LHCN-M2 (cell line): Measurements from ENCODE around the gene HEATR1. TPM values are rescaled to one million over a fixed set of nuclear protein-coding genes. Genes with fewer than 3 reads are reported as not detected.
"Not testable (repeated sequence)": the region's sequence is repeated elsewhere in the genome, so short reads cannot be mapped to it uniquely, and the experiment has no call there.

Experiments
- DNase-seq: peaks from one replicate; pipeline ENCODE4 v3.0.0-alpha.2; 2012; ENCODE audit warnings: low read depth
- polyA plus RNA-seq: library from polyadenylated mRNA; unstranded; fragments of >200 nt; gene quantifications from one replicate; pipeline ENCODE4 v1.2.1, GENCODE V29; 2012; ENCODE audit warnings: missing spikeins
- total RNA-seq: library from RNA; depleted of rRNA; stranded (reverse); fragments of >200 nt; gene quantifications from 2 replicates; pipeline ENCODE4 v1.2.3, GENCODE V29; 2014; rRNA removed

HEATR1 gene, protein sequence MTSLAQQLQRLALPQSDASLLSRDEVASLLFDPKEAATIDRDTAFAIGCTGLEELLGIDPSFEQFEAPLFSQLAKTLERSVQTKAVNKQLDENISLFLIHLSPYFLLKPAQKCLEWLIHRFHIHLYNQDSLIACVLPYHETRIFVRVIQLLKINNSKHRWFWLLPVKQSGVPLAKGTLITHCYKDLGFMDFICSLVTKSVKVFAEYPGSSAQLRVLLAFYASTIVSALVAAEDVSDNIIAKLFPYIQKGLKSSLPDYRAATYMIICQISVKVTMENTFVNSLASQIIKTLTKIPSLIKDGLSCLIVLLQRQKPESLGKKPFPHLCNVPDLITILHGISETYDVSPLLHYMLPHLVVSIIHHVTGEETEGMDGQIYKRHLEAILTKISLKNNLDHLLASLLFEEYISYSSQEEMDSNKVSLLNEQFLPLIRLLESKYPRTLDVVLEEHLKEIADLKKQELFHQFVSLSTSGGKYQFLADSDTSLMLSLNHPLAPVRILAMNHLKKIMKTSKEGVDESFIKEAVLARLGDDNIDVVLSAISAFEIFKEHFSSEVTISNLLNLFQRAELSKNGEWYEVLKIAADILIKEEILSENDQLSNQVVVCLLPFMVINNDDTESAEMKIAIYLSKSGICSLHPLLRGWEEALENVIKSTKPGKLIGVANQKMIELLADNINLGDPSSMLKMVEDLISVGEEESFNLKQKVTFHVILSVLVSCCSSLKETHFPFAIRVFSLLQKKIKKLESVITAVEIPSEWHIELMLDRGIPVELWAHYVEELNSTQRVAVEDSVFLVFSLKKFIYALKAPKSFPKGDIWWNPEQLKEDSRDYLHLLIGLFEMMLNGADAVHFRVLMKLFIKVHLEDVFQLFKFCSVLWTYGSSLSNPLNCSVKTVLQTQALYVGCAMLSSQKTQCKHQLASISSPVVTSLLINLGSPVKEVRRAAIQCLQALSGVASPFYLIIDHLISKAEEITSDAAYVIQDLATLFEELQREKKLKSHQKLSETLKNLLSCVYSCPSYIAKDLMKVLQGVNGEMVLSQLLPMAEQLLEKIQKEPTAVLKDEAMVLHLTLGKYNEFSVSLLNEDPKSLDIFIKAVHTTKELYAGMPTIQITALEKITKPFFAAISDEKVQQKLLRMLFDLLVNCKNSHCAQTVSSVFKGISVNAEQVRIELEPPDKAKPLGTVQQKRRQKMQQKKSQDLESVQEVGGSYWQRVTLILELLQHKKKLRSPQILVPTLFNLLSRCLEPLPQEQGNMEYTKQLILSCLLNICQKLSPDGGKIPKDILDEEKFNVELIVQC (N-terminal part only)
- total RNA-seq, result 34.3 and 39.1 TPM in 2 replicates
- 7.4 TPM for polyA plus RNA-seq

GRCh38 chr1:236603991-236604904, at the start of gene HEATR1:
HEATR1 (minus strand) TSS chr1:236604516; CDS start chr1:236604095, 421 bp downstream.
- peak; percentile 93 for DNase-seq

DNA sequence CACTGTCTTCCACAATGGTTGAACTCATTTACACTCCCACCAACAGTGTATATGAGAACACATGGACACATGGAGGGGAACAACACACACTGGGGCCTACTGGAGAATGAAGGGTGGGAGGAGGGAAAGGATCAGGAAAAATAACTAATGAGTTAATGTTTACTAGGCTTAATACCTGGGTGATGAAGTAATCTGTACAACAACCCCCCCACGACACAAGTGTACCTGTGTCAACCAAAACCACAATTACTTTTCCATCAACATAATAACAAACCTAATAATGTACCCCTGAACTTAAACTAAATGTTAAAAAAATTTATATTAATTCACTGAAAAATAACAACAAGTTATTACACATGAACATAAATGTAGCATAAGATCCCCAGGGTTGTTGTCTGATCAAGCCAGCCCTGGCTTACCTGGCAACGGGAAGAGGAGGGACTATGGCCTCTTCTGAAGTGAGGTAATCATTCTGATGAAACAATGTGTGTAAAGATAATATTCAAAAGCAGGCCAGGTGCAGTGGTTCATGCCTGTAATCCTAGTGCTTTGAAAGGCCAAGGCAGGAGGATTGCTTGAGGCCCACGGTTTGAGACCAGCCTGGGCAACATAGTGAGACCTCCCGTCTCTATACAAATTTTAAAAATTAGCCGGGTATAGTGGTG, 40.8 kb upstream of the HEATR1 start:
- DNase-seq, result no peak

DNA sequence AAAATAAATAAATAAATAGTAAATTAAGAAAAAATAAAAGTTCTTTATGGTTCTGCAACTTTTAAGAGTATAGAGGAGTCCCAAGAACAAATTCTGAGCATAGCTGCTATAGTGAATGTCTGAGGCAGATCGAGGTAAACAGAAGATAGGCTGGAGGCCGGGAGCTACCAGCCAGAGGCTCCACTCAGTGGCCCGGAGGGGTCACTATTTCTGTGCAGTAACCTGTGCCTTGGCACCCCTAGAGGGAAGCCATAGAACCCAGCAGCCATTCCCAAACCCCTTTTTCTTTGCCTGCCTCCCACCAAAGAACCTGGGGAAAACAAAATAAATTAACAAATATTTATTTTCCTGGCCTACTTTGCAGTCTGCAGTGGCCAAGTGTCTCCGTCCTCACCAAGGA, 38.4 kb upstream of the HEATR1 start:
- DNase-seq, result no peak

DNA sequence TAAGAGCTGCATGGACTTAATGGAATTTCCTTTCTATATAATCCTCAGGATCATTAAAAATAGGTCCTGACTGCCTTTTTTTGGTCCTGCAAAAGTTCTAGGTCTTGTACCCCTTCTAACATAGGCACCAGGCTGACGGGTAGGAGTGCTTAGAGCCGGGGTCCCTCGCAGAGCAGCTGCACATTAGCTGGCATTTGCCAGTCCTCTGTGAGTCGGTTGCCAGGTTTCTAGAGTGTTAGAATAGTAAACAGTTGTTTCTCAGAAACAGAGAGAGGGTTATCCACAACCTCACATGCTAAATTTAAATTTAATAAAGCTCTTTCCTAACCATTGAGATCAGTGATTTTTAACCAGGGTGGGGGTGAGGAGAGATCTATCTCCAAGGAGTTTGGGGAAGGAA, 35.4 kb upstream of the HEATR1 start:
- DNase-seq, result no peak

DNA sequence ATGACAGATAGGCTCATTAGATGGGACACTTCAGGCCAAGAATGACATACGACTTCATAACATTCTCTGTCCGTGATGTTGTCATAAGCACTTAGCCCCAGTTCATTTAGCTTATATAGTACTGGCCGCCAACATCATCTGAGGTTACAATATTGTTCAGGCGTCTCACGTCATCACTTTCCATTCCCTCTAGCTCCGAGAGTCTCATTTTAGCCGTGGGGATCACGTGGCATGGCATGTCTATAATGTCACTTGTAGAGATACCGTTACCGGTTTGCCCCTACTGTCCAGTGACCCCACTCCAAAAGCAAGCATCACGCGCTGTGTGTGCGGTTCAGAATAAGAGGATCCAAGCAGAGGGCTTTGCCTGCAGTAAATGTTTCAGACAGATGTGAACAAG, 34.6 kb upstream of the HEATR1 start:
- no peak for DNase-seq

DNA sequence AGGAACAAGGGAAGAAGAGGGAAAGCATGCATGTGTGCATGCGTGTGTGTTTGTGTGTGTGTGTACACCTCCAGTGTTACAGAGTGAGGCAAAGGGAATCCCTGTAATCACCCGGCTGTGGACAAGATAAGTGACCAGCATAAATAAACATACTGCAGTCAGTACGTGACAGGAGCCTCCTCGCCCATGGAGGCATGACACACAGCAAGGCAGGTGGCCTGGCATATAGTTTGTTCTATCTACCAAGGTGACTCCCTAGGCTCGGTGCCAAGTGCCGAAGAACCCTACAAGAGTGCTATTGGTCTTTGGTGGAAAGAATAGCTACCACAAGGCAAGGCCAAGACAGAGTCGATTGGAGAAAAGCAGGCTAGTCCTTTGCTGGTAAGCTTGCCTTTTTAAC, 31.7 kb upstream of the HEATR1 start:
- no peak for DNase-seq

DNA sequence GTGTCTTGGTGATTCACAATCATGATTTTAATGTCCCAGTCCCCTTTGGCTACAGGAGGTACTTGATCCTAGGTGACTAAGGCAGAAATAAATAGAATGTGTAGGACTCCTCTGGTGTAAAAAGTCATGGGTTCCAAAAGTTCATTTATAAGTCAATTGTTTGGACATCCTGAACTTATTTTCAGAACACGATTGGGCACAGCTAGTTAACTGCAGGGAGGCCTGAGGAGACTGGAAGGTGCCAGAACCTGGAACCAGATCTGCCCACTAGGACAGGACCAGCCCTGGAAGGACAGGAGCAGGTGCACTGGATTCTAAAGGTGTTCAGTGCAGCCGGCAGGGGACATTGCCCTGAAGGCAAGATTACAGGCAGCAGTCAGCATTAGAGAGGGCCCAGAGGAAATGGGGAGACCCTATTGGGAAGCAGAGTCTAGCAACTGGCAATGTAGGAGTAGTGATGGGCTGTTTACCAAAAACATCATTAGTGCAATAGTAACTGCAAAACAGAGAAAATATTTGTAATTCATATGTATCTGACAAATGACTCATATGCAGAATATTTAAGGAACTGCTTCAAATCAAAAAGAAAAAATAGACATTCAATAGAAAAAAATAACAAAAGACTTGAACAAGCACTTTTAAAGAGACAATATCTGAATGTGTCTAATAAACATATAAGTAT, 23.6 kb upstream of the HEATR1 start:
- DNase-seq, result no peak

- no peak for DNase-seq
These were observed 19.3 kb upstream of the HEATR1 start for GRCh38 chr1:236623371-236624166.

DNA sequence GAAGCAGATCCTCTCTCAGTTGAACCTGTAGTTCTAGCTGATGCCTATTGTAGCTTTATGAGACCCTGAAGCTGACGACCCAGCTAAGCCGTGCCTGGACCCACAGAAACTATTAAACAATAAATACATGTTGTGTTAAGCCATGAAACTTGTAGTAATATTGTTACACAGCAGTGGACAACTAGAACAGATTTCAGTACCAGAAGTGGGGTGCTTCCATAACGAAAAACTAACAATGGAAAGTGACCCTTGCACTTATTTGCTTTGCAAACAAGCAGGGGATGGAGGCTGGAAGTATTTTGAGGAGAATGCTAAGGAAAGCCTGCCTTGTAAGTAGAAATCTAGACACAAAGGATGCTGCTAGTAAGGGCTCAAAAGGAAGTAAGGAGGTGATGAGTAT, 18.1 kb upstream of the HEATR1 start:
- DNase-seq, result no peak

DNA sequence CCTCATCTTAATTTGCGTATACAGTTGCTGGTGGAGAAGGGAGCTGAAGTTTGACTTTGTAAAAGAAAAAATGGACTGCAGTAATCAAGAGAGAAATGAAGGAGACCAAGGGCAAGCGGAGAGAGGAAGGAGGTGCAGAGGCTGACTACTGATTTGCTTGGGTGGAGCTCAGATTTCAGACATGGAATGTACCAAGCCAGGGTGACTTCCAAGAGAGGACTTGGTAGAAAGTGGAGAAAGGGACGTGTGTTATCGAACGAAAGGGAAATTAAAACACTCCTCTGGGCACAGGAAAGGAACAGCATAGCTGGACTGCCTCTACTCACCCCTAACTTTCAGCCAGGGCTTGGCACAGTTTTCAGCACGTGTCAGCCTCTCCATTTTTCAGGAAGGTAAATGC, 15.1 kb upstream of the HEATR1 start:
- peak; percentile 8 for DNase-seq

GRCh38 chr1:236618507-236618906, 14.2 kb upstream of the HEATR1 start:
- no peak for DNase-seq

DNA sequence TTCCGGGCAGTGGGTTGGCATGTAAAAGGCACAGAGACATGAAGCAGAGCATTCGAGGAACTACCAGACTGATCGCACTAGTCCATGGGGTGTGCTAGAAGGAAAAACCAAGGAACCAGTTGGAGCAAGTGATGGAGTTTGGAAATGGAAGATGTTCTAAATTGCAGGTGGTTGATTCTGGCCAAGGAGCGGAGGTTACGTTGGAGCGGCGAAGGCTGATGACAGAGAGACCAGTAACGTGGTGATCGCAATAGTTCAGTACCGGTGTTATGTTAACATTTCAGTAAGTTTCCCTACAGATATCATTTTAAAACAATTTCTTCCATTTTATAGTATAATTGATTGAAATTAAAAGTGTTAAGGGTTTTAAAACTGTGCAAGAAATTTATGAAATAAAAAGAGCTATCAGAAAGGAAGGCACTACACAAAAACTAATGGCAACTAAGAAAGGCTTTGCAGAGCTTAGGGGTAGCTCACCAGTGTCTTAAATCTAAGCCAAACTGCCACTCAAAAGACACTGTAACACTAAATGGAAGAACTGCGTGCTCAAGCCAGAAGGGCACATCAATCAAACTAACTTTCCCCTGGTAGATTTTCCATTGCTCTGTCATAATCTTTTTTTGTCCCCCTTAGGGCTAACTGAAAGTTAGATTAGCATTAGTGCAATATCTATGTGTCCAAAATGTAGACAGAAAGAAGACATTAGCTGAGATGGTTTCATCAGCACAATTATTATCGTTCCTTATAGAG, 11.3 kb upstream of the HEATR1 start:
- DNase-seq, result no peak

GRCh38 chr1:236612349-236612748, 8.0 kb upstream of the HEATR1 start:
- DNase-seq, result no peak

DNA sequence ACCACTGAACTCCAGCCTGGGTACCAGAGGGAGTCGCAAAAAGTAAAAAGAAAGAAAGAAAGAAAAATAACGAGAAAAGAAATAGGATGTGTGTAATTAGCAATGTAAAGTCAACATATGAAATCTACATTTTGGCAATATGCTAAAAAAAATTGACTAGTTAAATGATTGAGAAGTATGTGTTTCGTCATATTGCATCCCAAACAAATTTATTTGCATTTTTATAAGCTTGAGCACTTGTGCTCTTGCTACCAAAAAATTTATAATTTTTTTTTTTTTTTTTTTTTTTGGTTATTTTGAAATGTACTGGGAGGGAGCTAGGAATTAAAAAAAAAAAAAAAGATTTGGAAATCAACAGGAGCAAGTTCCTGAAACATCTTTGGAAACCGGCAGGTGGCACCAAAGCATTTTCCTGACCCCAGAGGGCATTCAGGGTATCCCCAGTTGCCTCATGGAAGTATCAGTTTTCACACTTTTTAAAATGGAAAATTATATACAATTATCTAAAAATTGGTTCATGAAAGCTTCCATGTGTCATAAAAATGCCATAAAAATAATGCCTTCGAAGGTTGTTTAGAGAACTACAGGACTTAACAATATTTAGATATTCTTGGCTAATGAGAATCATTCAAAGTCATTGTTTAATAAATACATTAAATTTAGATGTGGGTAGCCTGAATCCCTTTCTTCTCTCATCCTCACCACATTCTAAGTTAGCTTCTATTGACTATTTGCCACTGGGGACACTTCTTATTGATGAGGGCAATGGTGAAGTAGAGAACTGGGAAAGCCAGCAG, 4.8 kb upstream of the HEATR1 start:
- peak; percentile 55 for DNase-seq

DNA sequence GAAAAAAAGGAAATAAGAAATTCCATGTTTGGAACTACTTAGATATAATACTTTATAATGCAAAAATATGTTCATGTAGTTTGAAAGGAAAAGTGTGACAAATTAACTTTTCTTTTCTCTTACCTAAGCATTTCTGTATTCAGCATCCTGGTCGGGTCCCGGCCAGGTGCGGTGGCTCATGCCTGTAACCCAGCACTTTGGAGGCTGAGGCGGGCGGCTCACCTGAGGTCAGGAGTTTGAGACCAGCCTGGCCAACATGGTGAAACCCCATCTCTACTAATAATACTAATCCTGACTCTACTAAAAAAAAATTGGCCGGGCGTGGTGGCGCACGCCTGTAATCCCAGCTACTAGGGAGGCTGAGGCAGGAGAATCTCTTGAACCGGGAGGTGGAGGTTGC, 3.3 kb upstream of the HEATR1 start:
- not testable (repeated sequence) for DNase-seq

DNA sequence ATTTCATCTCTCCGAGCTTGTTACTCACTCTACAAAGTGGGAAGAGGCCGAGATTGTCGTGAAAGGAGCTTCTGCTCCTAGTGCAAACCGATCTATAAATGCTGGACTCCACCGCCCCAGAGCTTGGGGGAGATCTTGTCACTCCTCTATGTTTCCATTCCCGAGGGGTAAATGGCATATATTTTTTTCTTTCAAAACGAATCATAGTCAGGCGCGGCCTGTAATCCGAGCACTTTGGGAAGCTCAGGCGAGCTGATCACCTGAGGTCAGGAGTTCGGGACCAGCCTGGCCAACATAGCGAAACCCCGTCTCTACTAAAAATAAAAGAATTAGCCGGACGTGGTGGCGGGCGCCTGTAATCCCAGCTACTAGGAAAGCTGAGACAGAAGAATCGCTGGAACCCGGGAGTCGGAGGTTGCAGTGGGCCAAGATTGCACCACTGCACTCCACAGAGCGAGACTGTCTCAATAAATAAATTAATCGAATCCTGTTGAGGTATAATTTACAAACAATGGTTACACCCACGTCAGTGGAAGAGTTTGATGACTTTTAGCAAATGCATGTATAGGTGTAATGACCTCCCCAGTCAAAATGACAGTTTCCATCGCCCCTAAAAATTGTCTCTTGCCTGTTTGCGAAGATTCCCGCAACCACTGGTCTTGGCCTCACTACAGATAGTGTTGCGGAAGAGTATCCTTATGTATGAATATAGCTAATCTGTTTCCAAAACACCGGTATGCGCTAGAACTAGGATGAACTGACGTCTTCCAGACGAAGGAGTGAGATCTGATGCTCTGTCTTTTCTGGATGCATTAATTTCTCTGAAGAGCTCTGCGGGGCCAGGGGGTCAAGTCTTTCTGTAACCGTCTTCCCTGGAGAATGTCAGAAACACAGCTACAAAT, 840 bp upstream of the HEATR1 start:
- DNase-seq, result no peak
